Mucosa of descending colon (tissue), 3 donors: ENCODE measurements around the gene ADAM19. TPM values are rescaled to one million over a fixed set of nuclear protein-coding genes. Genes with fewer than 3 reads are reported as not detected.
"Not testable (repeated sequence)": the region's sequence is repeated elsewhere in the genome, so short reads cannot be mapped to it uniquely, and the experiment has no call there.

Experiments used
- ATAC-seq: fragments of 200-7000 bp; cut with Tn5 transposase; one replicate; pipeline ENCODE4 v1.9.1; 2020; ENCODE audit warnings: mild to moderate bottlenecking, moderate library complexity
- DNase-seq, 3 donors: peaks; one replicate each; pipeline ENCODE4 v3.0.0-alpha.2; 2020
- H3K36me3 ChIP-seq: fragments of 200-600 bp; one replicate; pipeline ENCODE4 v1.8.0; 2021; ENCODE audit warnings: low read depth, mild to moderate bottlenecking
- H3K4me1 ChIP-seq: fragments of 200-600 bp; one replicate; pipeline ENCODE4 v1.8.0; 2021; ENCODE audit warnings: low read depth, mild to moderate bottlenecking
- H3K4me3 ChIP-seq: fragments of 200-600 bp; one replicate; pipeline ENCODE4 v1.8.0; 2021; ENCODE audit warnings: mild to moderate bottlenecking
- H3K9me3 ChIP-seq: fragments of 200-600 bp; one replicate; pipeline ENCODE4 v1.8.0; 2021; ENCODE audit warnings: mild to moderate bottlenecking
- CTCF ChIP-seq: fragments of 200-600 bp; IDR thresholded peaks from one replicate; pipeline ENCODE4 v1.8.0; 2022; ENCODE audit warnings: antibody characterized with exemption, mild to moderate bottlenecking
- intact Hi-C, 2 donors: fragments of 100-400 bp; cut with DNase I in 1 of 2; cut with micrococcal nuclease in 1 of 2; formaldehyde crosslinking; loops; one replicate each; pipeline versions ENCODE4 v1.11.0 to v1.11.1; 2022; cut with DNase I, micrococcal nuclease
- total RNA-seq, 3 donors: library from RNA; stranded (reverse); fragmentation: NEBNext Ultra II Directional in 2 of 3; extraction: Animal tissue kit (Norgen Biotek cat#: 25700) in 2 of 3; gene quantifications; one replicate each; pipeline versions ENCODE4 v1.2.1 to v1.2.4, GENCODE V29; 2021 to 2023
- donor health status: DM: no; HTN: no; CAD: no; lungs with moderate emphysema.
- donor health status: DM: no; HTN: no; CAD: no.
- donor health status: DM: no; HTN: yes; CAD: no.

ADAM19 gene
- total RNA-seq, 3 donors from 2014 or later = 6.4 to 32.6 (median 8.9) TPM

GRCh38 chr5:157431544-157432200 is 143.9 kb downstream of the ADAM19 start:
- intact Hi-C loops = loop anchor here in 1 of 2 donors (5.0 to 10.0 kb wide), 2 partner anchors 41 to 283 kb away; no protein-coding TSS in a partner anchor
- peaks cover 3% of the 10 kb centered on the region for H3K9me3 ChIP-seq
- no peaks in the 10 kb centered on the region for H3K4me1 ChIP-seq
- H3K36me3 ChIP-seq = no peaks in the 10 kb centered on the region
- no peak for TF ChIP-seq CTCF
- no peak overlapping the region for H3K4me3 ChIP-seq
- peak; percentile 88 for ATAC-seq
- DNase-seq = peak in 1 of 3 donors; percentile 69

GRCh38 chr5:157429920-157430319 is 145.7 kb downstream of the ADAM19 start:
- not testable (repeated sequence) for DNase-seq, H3K4me1 ChIP-seq, H3K36me3 ChIP-seq, H3K9me3 ChIP-seq, ATAC-seq, H3K4me3 ChIP-seq
- intact Hi-C loops = loop anchor here in 1 of 2 donors (5.0 to 10.0 kb wide), 2 partner anchors 42 to 285 kb away; no protein-coding TSS in a partner anchor

Other genes starting within 250 kb of the ADAM19 start
- 1 to 10 TPM in 1 of 3 donors, under 1 TPM in 1, not detected in 1; 0.70 to 3.2 TPM for gene NIPAL4, start 115.6 kb downstream of the ADAM19 start, total RNA-seq
- gene SOX30, start 76.7 kb upstream of the ADAM19 start, total RNA-seq = under 1 TPM; 0.22 to 0.29 (median 0.29) TPM
- gene C5orf52, start 95.8 kb upstream of the ADAM19 start, total RNA-seq = 1 to 10 TPM; 1.7 to 5.7 (median 3.5) TPM
- 10 to 100 TPM; 14.0 to 22.0 (median 14.5) TPM for gene THG1L, start 155.6 kb upstream of the ADAM19 start, total RNA-seq
- gene LSM11, start 167.9 kb upstream of the ADAM19 start, total RNA-seq = 1 to 10 TPM; 3.7 to 9.5 (median 4.7) TPM